Measurements from ENCODE around the gene GNAT1. TPM values are rescaled to one million over a fixed set of nuclear protein-coding genes. Genes with fewer than 3 reads are reported as not detected.

The GNAT1 gene
- total and polyA plus RNA-seq, 9 donors = not detected

- no peak overlapping the region for H3K4me3 ChIP-seq
- TF ChIP-seq POLR2A (IDR thresholded peaks at IDR 0.05) = no peak
- TF ChIP-seq EP300 (IDR thresholded peaks at IDR 0.05) = no peak
- TF ChIP-seq CTCF (IDR thresholded peaks at IDR 0.05) = no peak
- H3K27ac ChIP-seq = no peak overlapping the region
- no peaks in the 10 kb centered on the region for H3K27me3 ChIP-seq
- no peak for DNase-seq
- intact Hi-C loops (cut with DNase I) = no loop called here
- H3K4me1 ChIP-seq (ENCODE audit: insufficient read depth) = peaks cover 7% of the 10 kb centered on the region
- no peaks in the 10 kb centered on the region for H3K9me3 ChIP-seq
- no peaks in the 10 kb centered on the region for H3K36me3 ChIP-seq
- 83 to 91% (median 91%) methylated on average over 2 of the region's 2 CpGs for WGBS, 3 donors
Observed at GRCh38 chr3:50211930-50212329, 20.5 kb downstream of the GNAT1 start.

DNA sequence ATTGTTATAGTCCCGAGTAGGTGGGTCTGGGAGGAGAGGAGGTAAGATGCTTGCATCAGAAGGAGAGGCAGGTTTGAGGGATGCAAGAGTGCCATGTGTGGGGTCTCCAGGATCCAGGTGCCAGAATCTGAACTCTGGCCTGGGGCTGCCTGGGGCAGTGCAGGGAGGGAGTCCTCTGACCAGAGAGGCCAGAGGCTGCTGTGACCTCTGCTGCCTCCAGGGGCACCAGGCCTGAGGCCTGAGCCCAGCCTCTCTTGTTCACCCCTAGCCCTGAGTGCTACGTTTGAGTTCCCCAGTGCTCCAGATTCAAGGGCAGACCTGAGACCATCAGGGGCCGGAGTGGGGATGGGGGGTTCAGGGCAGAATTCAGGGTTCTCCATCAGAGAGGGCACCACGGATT lies 21.1 kb downstream of the GNAT1 start:
- DNase-seq = no peak
- intact Hi-C loops (cut with DNase I) = no loop called here
- Histone ChIP-seq H3K36me3 (no peaks in the 10 kb centered on the region), H3K4me1 (ENCODE audit: insufficient read depth) (peaks cover 7% of the 10 kb centered on the region), H3K27ac (no peak overlapping the region), H3K27me3 (no peaks in the 10 kb centered on the region), H3K4me3 (no peak overlapping the region), H3K9me3 (no peaks in the 10 kb centered on the region)
- 76 to 83% (median 78%) methylated on average over 4 of the region's 4 CpGs for WGBS, 3 donors
- TF ChIP-seq CTCF (IDR thresholded peaks at IDR 0.05) (no peak), POLR2A (IDR thresholded peaks at IDR 0.05) (no peak), EP300 (IDR thresholded peaks at IDR 0.05) (no peak)

GRCh38 chr3:50212971-50213370 lies 21.6 kb downstream of the GNAT1 start:
- no peak for DNase-seq
- 87 to 98% (median 93%) methylated on average over 3 of the region's 3 CpGs for WGBS, 3 donors
- H3K4me1 ChIP-seq (ENCODE audit: insufficient read depth) = peaks cover 7% of the 10 kb centered on the region
- H3K36me3 ChIP-seq = no peaks in the 10 kb centered on the region
- no peak overlapping the region for H3K27ac ChIP-seq
- H3K9me3 ChIP-seq = no peaks in the 10 kb centered on the region
- intact Hi-C loops (cut with DNase I) = no loop called here
- no peak for TF ChIP-seq EP300 (IDR thresholded peaks at IDR 0.05)
- TF ChIP-seq CTCF (IDR thresholded peaks at IDR 0.05) = no peak
- no peak for TF ChIP-seq POLR2A (IDR thresholded peaks at IDR 0.05)
- H3K4me3 ChIP-seq = no peak overlapping the region
- no peaks in the 10 kb centered on the region for H3K27me3 ChIP-seq

- DNase-seq = no peak
- TF ChIP-seq CTCF (IDR thresholded peaks at IDR 0.05) (no peak), POLR2A (IDR thresholded peaks at IDR 0.05) (no peak)
- intact Hi-C loops (cut with DNase I) = no loop called here
- Histone ChIP-seq H3K27me3 (no peaks in the 10 kb centered on the region), H3K36me3 (no peaks in the 10 kb centered on the region), H3K9me3 (no peaks in the 10 kb centered on the region), H3K4me3 (no peak overlapping the region), H3K4me1 (ENCODE audit: insufficient read depth) (peaks cover 6% of the 10 kb centered on the region), H3K27ac (no peak overlapping the region)
- 91 to 94% (median 93%) methylated on average over 12 of the region's 12 CpGs for WGBS, 3 donors
Observed at GRCh38 chr3:50213373-50213772, 22.0 kb downstream of the GNAT1 start.

GRCh38 chr3:50214824-50215223 lies 23.4 kb downstream of the GNAT1 start:
- no peaks in the 10 kb centered on the region for H3K9me3 ChIP-seq
- H3K4me3 ChIP-seq = no peak overlapping the region
- no peak overlapping the region for H3K27ac ChIP-seq
- intact Hi-C loops (cut with DNase I) = no loop called here
- no peaks in the 10 kb centered on the region for H3K36me3 ChIP-seq
- TF ChIP-seq EP300 (IDR thresholded peaks at IDR 0.05) (no peak), CTCF (IDR thresholded peaks at IDR 0.05) (no peak), POLR2A (IDR thresholded peaks at IDR 0.05) (no peak)
- no peak for DNase-seq
- no peaks in the 10 kb centered on the region for H3K27me3 ChIP-seq
- no peaks in the 10 kb centered on the region for H3K4me1 ChIP-seq (ENCODE audit: insufficient read depth)
- 71 to 78% (median 73%) methylated on average over 10 of the region's 10 CpGs for whole genome bisulfite sequencing, 3 donors

Measured in ovary (tissue), 9 donors.